Kidney (tissue), 14 donors: ENCODE measurements around the gene DSCAM. TPM values are rescaled to one million over a fixed set of nuclear protein-coding genes. Genes with fewer than 3 reads are reported as not detected.

Experiments
- DNase-seq, 5 donors: peaks; one replicate each; pipeline ENCODE4 v3.0.0-alpha.2; 2013 to 2020
- FAIRE-seq: peaks from 2 replicates; lab custom pipeline; 2012; peaks lifted over from hg19 to GRCh38; lab: Jason Lieb, UNC
- H3K27ac ChIP-seq, 2 donors: one replicate each; pipeline ENCODE4 v1.7.0; 2013; ENCODE audit warnings: low read depth in 2 of 2, low read length in 2 of 2, inconsistent platforms in 1 of 2
- H3K27me3 ChIP-seq: one replicate; pipeline ENCODE4 v1.7.1; 2013; ENCODE audit warnings: low read length, inconsistent platforms; ENCODE audit not compliant: control insufficient read depth, insufficient read depth
- H3K36me3 ChIP-seq, 3 donors: one replicate each; pipeline versions ENCODE4 v1.7.0 to v1.7.1; 2013; ENCODE audit warnings: low read length in 3 of 3, control low read depth in 1 of 3, inconsistent platforms in 1 of 3; ENCODE audit not compliant: insufficient read depth in 3 of 3, control insufficient read depth in 2 of 3
- H3K4me1 ChIP-seq, 3 donors: one replicate each; pipeline versions ENCODE4 v1.7.0 to v1.7.1; 2013; ENCODE audit warnings: low read length in 3 of 3, inconsistent platforms in 1 of 3, low read depth in 1 of 3; ENCODE audit not compliant: control insufficient read depth in 2 of 3, insufficient read depth in 2 of 3
- H3K4me3 ChIP-seq, 3 donors: one replicate each; pipeline versions ENCODE4 v1.7.0 to v1.8.1; 2013; ENCODE audit warnings: low read length in 3 of 3, control low read depth in 1 of 3, inconsistent platforms in 1 of 3
- H3K9ac ChIP-seq, 3 donors: one replicate each; pipeline versions ENCODE4 v1.7.0 to v1.7.1; 2013; ENCODE audit warnings: low read length in 3 of 3, control low read depth in 1 of 3, inconsistent platforms in 1 of 3
- H3K9me3 ChIP-seq, 3 donors: one replicate each; pipeline versions ENCODE4 v1.7.0 to v1.7.1; 2013; ENCODE audit warnings: low read length in 3 of 3, control low read depth in 1 of 3, inconsistent platforms in 1 of 3; ENCODE audit not compliant: control insufficient read depth in 2 of 3, insufficient read depth in 1 of 3
- CTCF ChIP-seq: IDR thresholded peaks from 3 replicates; pipeline ENCODE4 v1.5.1; 2012; ENCODE audit warnings: mild to moderate bottlenecking, moderate library complexity, borderline replicate concordance; ENCODE audit not compliant: insufficient read depth; ENCODE audit errors: extremely low read depth
- intact Hi-C: fragments of 100-400 bp; cut with DNase I; formaldehyde crosslinking; loops from one replicate; pipeline ENCODE4 v1.11.1; 2022
- polyA plus RNA-seq: library from polyadenylated mRNA; stranded (reverse); fragments of 350-450 nt; fragmentation: Illumina TruSeq; extraction: RNeasy Lipid Tissue Mini Kit (QIAGEN cat#74804); gene quantifications from one replicate; pipeline ENCODE4 v1.2.3, GENCODE V29; 2014; ENCODE audit warnings: low read depth, low replicate concordance; ENCODE audit not compliant: insufficient read depth
- total RNA-seq: library from RNA; stranded (reverse); fragmentation: NEBNext Ultra II Directional; extraction: Animal tissue kit (Norgen Biotek cat#: 25700); gene quantifications from one replicate; pipeline ENCODE4 v1.2.1, GENCODE V29; 2021
- donor health status: control.
- donor health status: control.
- donor health status: control.
- donor health status: control.
- donor health status: control.
- donor health status: DM: yes; HTN: yes; CAD: no.
- donor health status: Normal renal cell carcinoma (clear cell type).

DSCAM gene
- total and polyA plus RNA-seq, 2 donors from 2014 or later, result not detected

DNA sequence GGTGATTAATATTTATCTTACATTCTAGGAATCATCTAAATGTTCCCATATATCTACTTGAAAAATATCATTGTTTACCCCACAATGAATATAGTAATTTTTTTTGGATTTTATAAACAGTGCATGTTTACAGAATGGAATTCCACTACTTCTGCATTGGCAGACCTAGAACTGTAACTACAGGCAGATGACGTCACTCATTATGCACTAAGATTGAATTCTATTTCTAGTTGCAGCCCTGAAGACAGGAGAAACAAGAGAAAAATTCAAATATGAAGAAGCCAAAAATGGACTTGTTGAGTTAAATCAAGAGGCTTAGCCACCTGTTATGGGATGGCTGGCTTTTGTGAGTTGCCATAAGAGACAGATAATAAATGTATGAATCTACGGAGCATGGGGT lies 615.0 kb downstream of the DSCAM start:
- no peak for TF ChIP-seq CTCF
- intact Hi-C loops, result no loop called here
- no peaks in the 10 kb centered on the region for H3K9me3 ChIP-seq
- H3K27ac ChIP-seq, result no peak overlapping the region
- H3K4me1 ChIP-seq, result no peaks in the 10 kb centered on the region
- DNase-seq, result no peak
- H3K9ac ChIP-seq, result no peak overlapping the region
- H3K36me3 ChIP-seq, result no peaks in the 10 kb centered on the region
- H3K27me3 ChIP-seq, result no peaks in the 10 kb centered on the region
- FAIRE-seq, result no peak
- no peak overlapping the region for H3K4me3 ChIP-seq

- no peaks in the 10 kb centered on the region for H3K9me3 ChIP-seq
- no peaks in the 10 kb centered on the region for H3K27me3 ChIP-seq
- H3K36me3 ChIP-seq, result no peaks in the 10 kb centered on the region
- no peak for TF ChIP-seq CTCF
- no peak overlapping the region for H3K27ac ChIP-seq
- no peak overlapping the region for H3K9ac ChIP-seq
- no peaks in the 10 kb centered on the region for H3K4me1 ChIP-seq
- intact Hi-C loops, result no loop called here
- DNase-seq (no peak), FAIRE-seq (no peak)
- no peak overlapping the region for H3K4me3 ChIP-seq
Measured at GRCh38 chr21:40227096-40227495, 619.9 kb downstream of the DSCAM start.

- Histone ChIP-seq H3K36me3 (no peaks in the 10 kb centered on the region), H3K9ac (no peak overlapping the region), H3K4me3 (no peak overlapping the region), H3K9me3 (no peaks in the 10 kb centered on the region), H3K27me3 (no peaks in the 10 kb centered on the region), H3K4me1 (no peaks in the 10 kb centered on the region), H3K27ac (no peak overlapping the region)
- FAIRE-seq (no peak), DNase-seq (no peak)
- intact Hi-C loops, result no loop called here
- no peak for TF ChIP-seq CTCF
Measured at GRCh38 chr21:40215941-40216340, 631.0 kb downstream of the DSCAM start.

- Histone ChIP-seq H3K4me1 (no peaks in the 10 kb centered on the region), H3K9ac (no peak overlapping the region), H3K27ac (no peak overlapping the region), H3K36me3 (no peaks in the 10 kb centered on the region), H3K9me3 (no peaks in the 10 kb centered on the region), H3K4me3 (no peak overlapping the region), H3K27me3 (no peaks in the 10 kb centered on the region)
- intact Hi-C loops, result no loop called here
- DNase-seq, result no peak
- no peak for TF ChIP-seq CTCF
- no peak for FAIRE-seq
Measured at GRCh38 chr21:40210251-40210650, 636.7 kb downstream of the DSCAM start.
